GM19023 (cell line): Measurements from ENCODE around the gene PIGW.

Source experiments
- ATAC-seq: cut with Tn5 transposase; IDR thresholded peaks from one replicate; pipeline ENCODE4 v1.9.1; 2021; ENCODE audit warnings: mild to moderate bottlenecking, moderate library complexity; ENCODE audit not compliant: unreplicated experiment

The PIGW gene, protein sequence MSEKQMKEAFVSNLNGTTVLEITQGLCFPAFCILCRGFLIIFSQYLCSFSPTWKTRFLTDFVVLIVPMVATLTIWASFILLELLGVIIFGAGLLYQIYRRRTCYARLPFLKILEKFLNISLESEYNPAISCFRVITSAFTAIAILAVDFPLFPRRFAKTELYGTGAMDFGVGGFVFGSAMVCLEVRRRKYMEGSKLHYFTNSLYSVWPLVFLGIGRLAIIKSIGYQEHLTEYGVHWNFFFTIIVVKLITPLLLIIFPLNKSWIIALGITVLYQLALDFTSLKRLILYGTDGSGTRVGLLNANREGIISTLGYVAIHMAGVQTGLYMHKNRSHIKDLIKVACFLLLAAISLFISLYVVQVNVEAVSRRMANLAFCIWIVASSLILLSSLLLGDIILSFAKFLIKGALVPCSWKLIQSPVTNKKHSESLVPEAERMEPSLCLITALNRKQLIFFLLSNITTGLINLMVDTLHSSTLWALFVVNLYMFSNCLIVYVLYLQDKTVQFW

DNA sequence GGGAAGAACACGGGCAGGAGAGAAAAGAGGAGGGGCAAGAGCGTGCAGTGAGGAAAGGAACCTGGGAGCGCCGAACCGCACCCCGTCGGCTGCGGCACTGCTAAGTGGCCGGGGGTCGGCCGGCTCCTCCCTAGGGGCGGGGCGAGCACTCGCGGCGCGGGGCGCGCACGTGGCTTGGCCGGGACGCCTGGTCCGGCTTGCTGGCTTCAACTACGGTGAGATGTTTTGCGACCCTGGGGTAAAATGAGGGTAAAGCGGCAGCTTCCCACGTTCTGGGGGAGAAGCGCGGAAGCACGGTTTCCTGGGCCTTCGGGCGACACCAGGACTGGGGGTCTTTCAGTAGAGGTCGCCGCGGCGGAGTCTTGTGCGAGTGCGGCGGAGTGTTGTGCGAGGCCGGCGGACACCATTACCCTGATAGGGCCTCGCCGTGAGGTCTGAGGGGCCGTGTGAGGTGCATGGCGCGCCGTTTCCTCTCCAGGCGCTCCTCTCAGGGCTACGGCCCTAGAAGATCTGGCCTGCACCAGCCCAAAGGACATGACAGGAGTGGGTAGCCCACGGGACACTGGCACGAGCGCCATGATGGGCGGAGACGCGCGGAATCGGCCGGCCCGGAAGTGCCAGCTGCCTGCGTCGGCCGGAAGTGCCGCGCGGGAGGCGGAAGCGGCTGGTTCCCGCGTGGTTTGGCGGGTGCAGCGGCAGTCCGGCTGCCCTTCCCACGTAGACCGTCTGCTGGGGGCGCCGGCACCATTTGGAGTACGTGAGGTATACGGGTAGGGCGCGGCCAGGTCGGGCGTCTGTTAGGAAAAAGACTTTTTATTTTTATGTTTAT, at the start of gene PIGW, which contains the start of gene MYO19:
Gene PIGW, plus strand, starts transcription at position 148 of the 829 bp plus-strand sequence. CDS start 2,115 bp downstream, outside the sequence.
Gene MYO19, minus strand, starts transcription at position 29 of the 829 bp plus-strand sequence. CDS start 2,330 bp downstream, outside the sequence.
- peak; percentile 79 for ATAC-seq

DNA sequence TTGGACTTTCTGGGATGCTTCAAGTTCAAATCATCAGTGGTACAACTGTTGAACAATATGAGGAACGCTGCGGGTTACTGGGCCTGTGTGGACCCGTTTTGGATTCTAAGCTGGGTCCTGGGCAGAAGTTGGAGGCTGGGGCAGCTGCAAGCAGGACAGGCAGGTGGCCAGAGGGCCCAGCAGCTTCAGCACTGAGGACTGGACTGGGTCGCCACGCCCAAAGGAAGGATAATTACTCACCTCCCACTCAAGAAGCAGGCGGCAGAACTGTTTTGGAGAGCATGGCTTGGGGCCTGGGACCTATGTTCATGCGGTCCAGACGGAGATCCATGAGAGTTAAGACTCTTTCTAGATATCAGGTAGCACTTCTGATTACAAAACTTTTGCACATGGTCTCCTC, 49.8 kb upstream of the PIGW start:
- ATAC-seq = no peak

DNA sequence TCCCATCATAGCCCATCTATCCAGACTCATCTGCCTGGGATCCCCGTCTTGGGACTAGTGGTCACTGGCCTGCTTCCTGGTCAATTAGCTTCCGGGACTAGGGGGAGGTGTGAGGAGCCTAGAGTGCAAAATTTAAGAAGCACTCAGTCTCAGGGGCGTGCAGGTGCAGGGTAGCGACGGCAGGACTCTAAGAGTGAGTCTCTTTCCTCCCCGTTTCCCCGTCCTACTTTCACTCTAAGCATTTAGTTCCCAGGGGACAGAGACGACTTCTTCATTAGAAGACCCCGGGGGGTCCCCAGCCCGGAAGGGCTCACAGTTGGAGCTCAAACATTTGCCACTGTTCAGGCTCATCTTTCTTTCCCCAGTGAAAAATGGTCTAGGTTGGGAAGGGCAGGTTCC, 49.0 kb upstream of the PIGW start:
- ATAC-seq = no peak

DNA sequence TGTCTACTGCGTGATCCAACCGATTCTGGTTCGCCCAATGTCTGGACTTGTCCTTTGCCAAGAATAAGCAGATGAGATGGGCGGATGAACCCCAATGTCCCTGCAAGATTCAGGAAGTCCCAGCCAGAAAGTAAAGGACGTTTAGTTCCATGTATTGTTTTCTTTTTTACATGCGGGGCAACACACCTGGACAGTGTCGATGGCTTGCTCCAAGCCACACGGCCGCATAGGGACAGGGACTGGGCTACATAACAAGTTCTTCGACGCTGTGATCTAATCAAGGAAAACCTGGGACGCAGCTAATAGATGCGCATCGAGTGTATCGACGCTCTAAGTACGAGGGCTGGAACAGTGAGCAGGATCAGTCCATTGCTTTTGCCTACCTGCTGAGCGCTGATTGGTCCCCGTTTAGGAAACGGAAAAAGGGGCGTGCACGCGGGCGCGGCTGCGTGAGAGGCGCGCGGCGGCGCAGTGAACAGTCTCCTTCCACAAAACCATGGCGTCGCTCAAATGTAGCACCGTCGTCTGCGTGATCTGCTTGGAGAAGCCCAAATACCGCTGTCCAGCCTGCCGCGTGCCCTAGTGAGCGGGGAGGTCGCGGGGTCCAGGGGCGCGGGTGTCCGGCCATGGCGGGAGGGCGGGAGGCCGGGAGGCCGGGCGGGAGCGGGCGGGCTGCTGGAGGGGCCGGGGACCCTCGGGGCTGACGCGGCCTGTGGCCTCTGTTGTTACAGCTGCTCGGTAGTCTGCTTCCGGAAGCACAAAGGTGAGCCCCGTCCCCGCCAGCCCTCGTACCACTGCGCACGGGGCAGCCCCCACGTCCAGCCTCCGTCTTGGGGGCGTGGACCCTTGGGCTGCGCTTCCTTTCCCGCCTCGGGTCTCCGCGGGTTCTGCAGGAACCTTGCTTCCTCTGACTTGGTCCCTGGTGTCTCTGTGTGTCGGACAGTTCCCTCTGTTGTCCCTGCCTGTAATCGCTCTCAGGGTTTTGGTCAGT, 48.3 kb upstream of the PIGW start, which contains the start of gene ZNHIT3:
Gene ZNHIT3, plus strand, starts transcription at position 478 of the 991 bp plus-strand sequence. Its CDS starts 19 bp downstream, at position 497.
- ATAC-seq = no peak

DNA sequence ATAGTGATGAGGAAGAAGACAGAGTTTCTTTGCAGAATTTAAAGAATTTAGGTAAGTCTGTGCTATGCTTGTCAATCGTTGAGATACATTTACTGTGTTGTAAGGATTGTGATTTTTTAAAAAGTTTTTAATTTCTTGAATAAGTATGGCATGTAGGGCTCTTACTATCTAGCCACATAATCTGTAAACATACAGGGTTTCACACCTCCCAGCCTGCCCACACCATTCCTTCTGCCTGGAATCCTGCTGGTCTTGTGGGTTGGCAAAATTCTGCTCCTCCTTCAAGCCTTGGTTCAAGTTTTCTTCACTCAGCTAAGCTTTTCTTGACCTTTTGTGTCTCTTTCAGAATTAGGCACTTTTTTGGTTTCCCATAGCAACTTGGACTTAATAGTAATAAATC, 40.8 kb upstream of the PIGW start:
- ATAC-seq = no peak

DNA sequence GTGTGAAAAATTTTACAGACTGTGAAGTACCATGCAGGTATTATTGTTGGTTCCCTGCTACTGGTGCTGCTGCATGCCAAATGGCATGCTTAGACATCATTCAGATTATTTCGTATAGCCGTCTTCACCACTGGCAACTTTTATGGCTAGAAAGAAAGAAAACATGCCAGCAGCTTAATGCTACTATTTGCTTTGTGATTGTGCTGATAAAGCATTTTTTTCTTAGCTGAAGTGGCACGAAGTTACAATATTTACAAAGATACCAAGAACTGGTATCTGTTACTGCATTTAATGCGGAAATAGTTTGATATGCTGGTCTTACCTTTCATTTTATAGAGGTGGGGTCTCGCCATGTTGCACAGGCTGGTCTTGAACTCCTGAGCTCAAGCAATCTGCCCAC, 40.1 kb upstream of the PIGW start:
- no peak for ATAC-seq

DNA sequence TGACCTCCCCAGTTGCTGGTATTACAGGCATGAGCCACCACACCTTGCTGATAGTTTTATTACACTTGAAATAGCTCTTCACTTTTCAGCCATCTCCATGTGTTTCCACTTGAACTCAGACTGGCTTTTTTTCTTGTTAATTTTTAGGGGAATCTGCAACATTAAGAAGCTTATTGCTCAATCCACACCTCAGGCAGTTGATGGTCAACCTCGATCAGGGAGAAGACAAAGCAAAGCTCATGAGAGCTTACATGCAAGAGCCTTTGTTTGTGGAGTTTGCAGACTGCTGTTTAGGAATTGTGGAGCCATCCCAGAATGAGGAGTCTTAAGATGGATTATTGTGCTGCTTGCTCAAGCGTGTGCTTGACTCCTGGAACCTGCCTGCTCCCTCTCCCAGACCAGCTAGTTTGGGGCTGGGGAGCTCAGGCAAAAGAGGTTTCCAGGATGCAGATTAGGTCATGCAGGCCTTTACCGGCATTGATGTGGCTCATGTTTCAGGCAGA, 39.7 kb upstream of the PIGW start:
- no peak for ATAC-seq

DNA sequence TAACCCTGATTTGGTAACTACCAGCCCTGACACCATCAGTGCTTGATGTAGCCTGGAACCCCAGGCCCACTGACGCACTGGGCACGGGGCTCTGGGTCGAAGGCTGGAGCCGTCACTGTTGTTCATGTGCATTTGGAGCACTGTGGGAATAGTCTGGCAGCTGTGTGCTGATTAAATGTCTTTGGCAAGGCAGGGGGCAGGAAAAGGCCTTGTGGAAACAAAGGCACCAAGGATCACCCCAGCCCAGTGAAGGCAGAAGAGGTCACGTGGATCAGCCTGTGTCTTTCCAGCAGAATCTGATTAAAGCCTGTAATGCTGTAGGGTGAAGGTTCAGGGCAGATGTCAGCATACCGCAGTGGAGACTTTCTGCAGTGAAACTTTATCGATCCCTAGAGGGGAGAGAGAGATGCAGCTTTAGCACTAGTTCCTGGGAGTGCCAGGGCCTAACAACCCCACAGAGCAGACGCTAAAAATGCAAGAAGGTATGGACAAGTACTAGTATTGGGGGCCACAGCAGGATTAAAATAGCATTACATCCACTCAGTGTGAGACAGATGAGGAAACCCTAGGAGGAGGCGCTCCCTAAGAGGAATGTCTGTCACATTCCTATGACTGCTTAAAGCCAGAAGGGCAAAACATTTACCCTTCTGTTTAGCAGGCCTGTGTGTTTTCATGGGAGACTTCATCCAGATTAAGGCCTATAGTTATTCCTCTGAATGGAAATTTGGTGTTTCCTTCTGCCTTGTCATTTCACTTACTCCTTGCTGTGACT, 38.6 kb upstream of the PIGW start:
- no peak for ATAC-seq

DNA sequence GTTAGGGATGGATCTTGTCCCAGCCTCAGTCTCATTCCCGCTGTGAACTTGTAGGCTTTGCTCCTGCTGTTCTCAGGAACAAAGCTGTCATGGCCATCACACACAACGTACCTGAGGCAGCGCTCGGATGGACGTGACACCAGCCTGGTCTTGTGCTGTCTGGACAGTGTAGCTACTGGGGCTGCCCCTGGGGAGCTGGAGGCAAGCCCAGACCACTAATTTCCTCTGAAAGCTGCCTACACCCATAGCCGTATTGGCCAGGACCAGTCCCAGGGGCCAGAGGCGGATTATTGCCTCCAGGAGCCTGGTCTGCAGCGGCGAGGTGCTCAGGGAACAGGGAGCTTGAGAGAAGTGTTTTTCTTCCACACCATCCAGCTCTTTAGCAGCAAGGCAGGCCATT, 36.6 kb upstream of the PIGW start:
- no peak for ATAC-seq

DNA sequence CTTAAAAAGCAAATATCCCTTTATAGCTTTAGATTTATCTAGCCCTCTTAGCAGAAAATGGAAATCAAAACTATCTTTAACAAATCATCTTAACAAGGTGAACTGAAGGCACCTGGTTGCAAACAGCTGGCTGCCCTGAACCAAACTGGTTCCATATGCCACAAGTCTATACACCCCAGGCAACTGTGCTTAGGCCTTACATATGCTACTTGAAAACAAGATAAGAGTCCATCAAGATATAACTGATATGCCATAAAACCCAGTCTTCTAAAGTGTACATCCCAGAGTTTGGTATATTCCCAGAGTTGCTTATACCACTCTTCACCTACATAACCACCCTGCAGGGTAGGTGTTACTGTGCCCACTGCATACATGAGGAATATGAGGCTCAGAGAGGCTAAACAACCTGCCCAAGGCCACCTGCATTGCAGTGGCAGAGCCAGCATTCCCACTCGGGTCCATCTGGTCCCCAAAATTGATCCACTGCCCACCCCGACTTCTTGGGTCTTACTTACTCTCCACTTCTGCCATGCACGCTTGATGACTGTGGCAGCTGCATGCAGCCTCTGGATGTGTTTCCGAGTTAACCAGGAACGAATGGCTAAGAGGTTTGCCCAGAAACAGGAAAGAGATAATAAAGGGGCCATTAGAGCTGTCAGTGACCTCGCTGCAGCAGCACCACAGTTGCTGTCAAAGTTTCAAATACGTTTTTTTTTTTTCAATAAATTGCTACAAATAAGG, 36.1 kb upstream of the PIGW start:
- ATAC-seq = no peak

DNA sequence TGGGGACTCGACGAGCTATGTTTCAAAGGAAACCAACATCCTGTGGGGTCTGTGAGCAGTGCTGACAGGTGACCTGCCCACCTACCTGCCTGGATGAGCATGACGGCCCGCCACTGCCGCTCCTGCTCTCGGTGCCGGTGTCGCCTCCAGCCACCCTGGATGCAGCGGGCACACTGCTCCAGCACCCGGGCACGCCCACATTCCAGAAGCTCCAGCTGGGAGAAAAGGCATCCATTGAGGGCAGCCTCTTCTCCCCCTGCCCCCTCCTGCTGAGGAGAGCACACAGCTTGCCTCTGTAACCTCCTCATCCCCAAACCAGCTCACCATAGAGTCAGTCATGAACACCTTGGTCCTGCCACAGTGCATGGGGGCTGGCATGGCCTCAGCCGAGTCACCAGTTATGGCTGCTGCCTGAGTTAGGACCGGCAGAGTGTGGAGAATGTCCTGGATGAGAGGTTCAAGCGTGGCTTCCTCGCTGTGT, 34.0 kb upstream of the PIGW start:
- ATAC-seq = no peak

DNA sequence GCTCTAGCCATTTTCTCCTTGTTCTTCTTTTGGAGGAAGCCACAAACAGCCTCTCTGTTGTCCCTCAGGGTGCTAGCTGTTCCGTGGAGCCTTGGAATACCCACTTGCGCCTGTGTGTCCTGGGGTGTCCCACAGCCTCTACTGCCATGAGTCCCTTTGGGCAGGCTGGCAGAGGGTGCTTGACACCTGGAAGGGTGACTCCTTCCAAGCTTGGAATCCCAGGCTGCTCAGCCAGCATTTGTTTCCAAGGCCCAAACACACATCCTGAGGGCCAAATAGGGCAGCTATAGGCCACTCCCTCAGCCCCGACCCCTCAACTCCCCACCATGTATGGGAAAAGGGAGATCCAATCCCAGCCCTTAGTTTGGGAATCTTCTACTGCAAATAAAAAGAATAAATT, 33.4 kb upstream of the PIGW start:
- ATAC-seq = no peak

DNA sequence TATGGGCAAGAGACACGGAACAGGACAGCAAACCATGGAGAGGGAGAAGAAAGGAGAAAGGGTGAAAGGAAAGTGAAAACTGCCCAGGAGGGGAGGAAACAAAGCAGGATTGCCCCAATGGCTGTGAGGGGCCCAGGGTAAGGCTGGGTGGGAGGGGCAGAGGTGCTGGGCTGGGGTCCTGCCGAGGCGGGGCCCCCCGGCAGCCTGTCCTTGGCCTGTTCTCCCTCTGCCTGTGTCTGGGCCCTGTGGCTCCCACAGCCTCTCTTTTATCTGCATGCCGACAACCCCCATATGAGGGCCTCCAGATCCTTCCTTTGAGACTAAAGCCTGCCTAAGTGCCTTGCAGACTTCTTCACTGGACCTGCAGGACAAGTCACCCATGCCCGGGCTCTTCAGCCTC, 32.8 kb upstream of the PIGW start:
- no peak for ATAC-seq

DNA sequence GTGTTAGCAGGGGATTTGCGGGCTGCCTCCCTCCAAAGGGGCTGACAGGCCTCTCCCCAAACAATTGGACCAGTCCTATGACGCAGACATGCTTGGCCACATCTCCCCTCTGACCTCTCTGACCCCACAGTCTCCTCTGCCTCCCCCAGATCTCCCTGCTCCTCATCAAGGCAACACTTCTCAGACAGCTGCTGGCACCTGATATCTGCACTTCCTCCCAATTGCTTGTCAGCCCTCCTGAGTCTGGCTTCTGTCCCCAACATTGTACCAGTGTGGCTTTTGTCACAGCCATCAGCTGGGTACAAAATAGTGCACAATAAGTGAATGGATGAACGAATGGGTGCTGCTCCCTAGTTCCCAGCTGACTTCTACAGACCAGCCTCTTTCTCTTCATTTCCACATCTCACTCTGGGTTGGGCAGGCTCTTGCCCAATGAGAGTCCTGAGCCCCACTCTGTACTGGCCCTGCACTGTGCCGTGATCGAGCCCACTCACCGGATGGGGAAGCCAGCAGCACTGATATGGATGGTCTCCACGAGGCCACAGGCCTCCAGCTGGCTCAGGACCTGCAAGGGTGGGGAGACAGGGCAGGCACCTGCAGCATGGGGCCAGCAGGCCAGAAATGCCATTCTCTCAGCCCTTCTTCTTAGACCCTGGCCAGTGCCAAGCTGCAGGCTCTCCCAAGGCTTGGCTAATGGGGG, 31.2 kb upstream of the PIGW start:
- no peak for ATAC-seq

DNA sequence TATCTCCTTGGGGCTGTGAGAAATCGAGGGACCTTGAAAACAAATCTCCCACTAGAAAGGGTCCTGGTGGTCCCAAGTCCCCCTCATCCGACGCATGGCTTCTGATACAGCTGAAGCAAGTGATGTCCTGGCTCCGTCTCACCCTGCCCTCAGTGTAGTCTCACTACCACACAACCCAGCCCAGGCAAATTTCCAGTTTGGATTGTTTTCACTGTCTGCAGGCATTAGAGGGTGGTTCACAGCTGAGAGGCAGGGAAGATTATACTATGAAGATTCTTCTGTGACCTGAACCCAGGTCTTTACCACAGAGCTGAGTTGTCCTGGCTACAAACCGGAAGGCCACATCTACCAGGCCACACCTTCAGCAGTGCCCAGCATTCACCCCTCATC, 30.6 kb upstream of the PIGW start:
- ATAC-seq = no peak

DNA sequence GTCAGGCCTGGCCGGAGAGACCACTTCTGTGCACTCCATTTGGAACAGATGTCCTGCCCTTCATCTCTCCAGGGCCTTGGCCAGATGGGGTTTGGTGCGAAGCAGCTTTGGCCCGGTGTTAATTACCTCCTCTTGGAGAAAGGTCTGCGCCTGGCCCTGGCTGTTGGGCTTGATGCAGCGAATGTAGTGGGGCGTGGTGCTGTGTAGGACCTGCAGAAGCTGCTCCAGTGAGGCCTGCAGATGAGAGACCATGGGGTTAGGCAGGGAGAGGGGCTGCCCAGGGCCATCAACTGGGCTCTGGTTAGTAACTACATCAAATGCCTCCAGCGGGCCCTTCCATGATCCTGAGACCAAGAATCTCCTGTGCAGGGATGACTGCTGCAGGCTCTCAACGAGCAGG, 29.6 kb upstream of the PIGW start:
- no peak for ATAC-seq

DNA sequence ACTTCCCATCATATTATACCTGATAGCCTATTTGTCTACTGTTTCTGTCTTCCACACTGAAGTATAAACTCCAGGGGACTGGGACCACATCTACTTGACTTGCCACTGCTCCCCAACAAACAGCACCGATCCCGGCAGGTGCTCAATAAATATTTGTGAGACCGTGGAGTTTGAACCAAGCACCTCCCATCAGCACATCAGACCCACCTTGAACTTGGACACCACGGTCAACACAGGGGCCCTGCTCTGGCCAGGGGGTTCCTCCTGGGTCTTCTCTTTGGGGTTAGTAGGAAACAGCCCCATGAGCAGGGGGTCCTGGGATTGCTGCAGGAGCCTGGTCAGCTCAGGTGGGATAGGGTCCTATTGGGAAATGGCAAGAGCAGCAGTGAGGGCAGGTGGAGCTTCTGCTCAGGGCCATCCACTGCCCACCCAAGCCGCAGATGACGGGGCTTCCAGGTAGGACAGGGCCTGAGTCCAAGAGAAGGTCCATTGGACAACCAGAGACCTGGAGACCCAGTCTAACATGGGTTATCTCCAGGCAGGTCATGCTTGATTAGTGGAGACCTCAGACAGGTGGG, 28.4 kb upstream of the PIGW start:
- no peak for ATAC-seq

DNA sequence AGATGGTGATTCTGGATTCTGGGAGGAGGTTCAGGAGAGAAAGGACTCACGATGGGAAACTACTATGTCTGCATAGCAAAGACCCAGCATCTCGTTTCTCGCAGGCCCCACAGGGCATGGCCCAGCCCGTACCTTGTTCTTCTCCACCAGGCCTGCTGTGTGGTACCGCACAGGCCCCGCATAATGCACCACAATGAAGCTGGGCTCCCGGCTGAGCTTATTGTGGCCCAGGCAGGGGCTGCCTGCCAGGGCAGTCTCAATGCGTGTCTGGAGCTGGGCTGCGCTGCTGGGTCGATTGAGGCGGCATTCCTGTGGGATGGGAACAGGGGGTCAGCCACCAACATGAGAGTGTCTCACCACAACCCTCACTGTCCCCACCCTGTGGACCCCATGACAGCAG, 28.0 kb upstream of the PIGW start:
- no peak for ATAC-seq
